Hematopoietic multipotent progenitor cell treated with erythropoietin and hydrocortisone succinate and interleukin-3 and kit ligand, for 15 days (in vitro differentiated cells): ENCODE results near the gene RC3H2.

Source experiments
- DNase-seq: peaks from one replicate; pipeline ENCODE4 v3.0.0-alpha.2; 2015; ENCODE audit warnings: low spot score

Gene RC3H2

GRCh38 chr9:122904823-122905710 is at the start of gene RC3H2:
Gene RC3H2, minus strand, starts transcription at chr9:122905359. Its CDS starts 7,850 bp downstream, at chr9:122897509.
- peak; percentile 100 for DNase-seq

GRCh38 chr9:122954253-122954691 is 49.1 kb upstream of the RC3H2 start:
- DNase-seq: no peak

- DNase-seq: no peak
Observed at GRCh38 chr9:122951056-122951455, 45.9 kb upstream of the RC3H2 start.

- DNase-seq: no peak
Observed at GRCh38 chr9:122950263-122950662, 45.1 kb upstream of the RC3H2 start.

- DNase-seq: no peak
Observed at GRCh38 chr9:122949696-122950095, 44.5 kb upstream of the RC3H2 start.

GRCh38 chr9:122948313-122948712 is 43.2 kb upstream of the RC3H2 start:
- no peak for DNase-seq

- DNase-seq: no peak
Observed at GRCh38 chr9:122946461-122947005, 41.4 kb upstream of the RC3H2 start.

- DNase-seq: no peak
Observed at GRCh38 chr9:122944960-122945888, 40.1 kb upstream of the RC3H2 start.

- DNase-seq: peak; percentile 33
Observed at GRCh38 chr9:122941582-122942234, 36.5 kb upstream of the RC3H2 start.

GRCh38 chr9:122940749-122941581 is 35.8 kb upstream of the RC3H2 start, which contains the start of gene RABGAP1:
Gene RABGAP1, plus strand, starts transcription at chr9:122941020. Its CDS starts 16,040 bp downstream, at chr9:122957060.
- peak; percentile 99 for DNase-seq

GRCh38 chr9:122940454-122940748 is 35.2 kb upstream of the RC3H2 start:
- DNase-seq: no peak

- no peak for DNase-seq
Observed at GRCh38 chr9:122939601-122940000, 34.4 kb upstream of the RC3H2 start.

GRCh38 chr9:122936883-122937282 is 31.7 kb upstream of the RC3H2 start:
- DNase-seq: no peak

- no peak for DNase-seq
Observed at GRCh38 chr9:122936464-122936863, 31.3 kb upstream of the RC3H2 start.

- DNase-seq: peak; percentile 82
Observed at GRCh38 chr9:122931226-122932121, 26.3 kb upstream of the RC3H2 start, which contains the start of gene ZBTB26. Gene ZBTB26, minus strand, starts transcription at chr9:122931512. Its CDS starts 11,578 bp downstream, at chr9:122919934.

GRCh38 chr9:122930541-122931225 is 25.5 kb upstream of the RC3H2 start:
- DNase-seq: no peak

- DNase-seq: no peak
Observed at GRCh38 chr9:122929796-122930354, 24.7 kb upstream of the RC3H2 start.

- DNase-seq: no peak
Observed at GRCh38 chr9:122923947-122924346, 18.8 kb upstream of the RC3H2 start.

- no peak for DNase-seq
Observed at GRCh38 chr9:122922713-122923112, 17.6 kb upstream of the RC3H2 start.
